H9 (cell line): ENCODE data around the gene ADAMTSL3. TPM values are rescaled to one million over a fixed set of nuclear protein-coding genes. Genes with fewer than 3 reads are reported as not detected.

Experiments
- DNase-seq: peaks from one replicate; pipeline ENCODE4 v3.0.0-alpha.2; 2017
- H2AFZ ChIP-seq: one replicate; pipeline ENCODE4 v1.6.1; 2013; ENCODE audit warnings: mild to moderate bottlenecking, low read length, control low read depth, moderate library complexity
- H2AK5ac ChIP-seq: 2 replicates; pipeline ENCODE4 v1.6.1; 2013; ENCODE audit warnings: low read length, control low read depth, mixed read lengths; ENCODE audit not compliant: insufficient read length
- H2BK120ac ChIP-seq: one replicate; pipeline ENCODE4 v1.6.1; 2013; ENCODE audit warnings: low read depth, mild to moderate bottlenecking, low read length, control low read depth, inconsistent platforms; ENCODE audit not compliant: poor library complexity, severe bottlenecking
- H2BK12ac ChIP-seq: 2 replicates; pipeline ENCODE4 v1.6.1; 2013; ENCODE audit warnings: low read length, control low read depth, mixed read lengths, low read depth; ENCODE audit not compliant: insufficient read length
- H2BK15ac ChIP-seq: 2 replicates; pipeline ENCODE4 v1.6.1; 2013; ENCODE audit warnings: low read depth, low read length, control low read depth
- H2BK20ac ChIP-seq: one replicate; pipeline ENCODE4 v1.6.1; 2013; ENCODE audit warnings: low read depth, mild to moderate bottlenecking, low read length, control low read depth, inconsistent platforms; ENCODE audit not compliant: poor library complexity, severe bottlenecking
- H2BK5ac ChIP-seq: 2 replicates; pipeline ENCODE4 v1.6.1; 2013; ENCODE audit warnings: low read length, control low read depth, mixed read lengths; ENCODE audit not compliant: insufficient read length
- H3K14ac ChIP-seq: 2 replicates; pipeline ENCODE4 v1.6.1; 2013; ENCODE audit warnings: low read length, control low read depth; ENCODE audit not compliant: insufficient read depth
- H3K18ac ChIP-seq: 2 replicates; pipeline ENCODE4 v1.6.1; 2013; ENCODE audit warnings: low read depth, mild to moderate bottlenecking, mixed read lengths, low read length, control low read depth; ENCODE audit not compliant: insufficient read length
- H3K23ac ChIP-seq: 2 replicates; pipeline ENCODE4 v1.6.1; 2013; ENCODE audit warnings: low read length, control low read depth, mixed read lengths, low read depth; ENCODE audit not compliant: insufficient read length
- H3K23me2 ChIP-seq: 2 replicates; pipeline ENCODE4 v1.6.1; 2013; ENCODE audit warnings: low read depth, mild to moderate bottlenecking, mixed read lengths, low read length, control low read depth; ENCODE audit not compliant: insufficient read length, poor library complexity, severe bottlenecking
- H3K27ac ChIP-seq: 2 replicates; pipeline ENCODE4 v1.5.1; 2013; ENCODE audit warnings: low read length, control low read depth, mixed read lengths, low read depth; ENCODE audit not compliant: insufficient read length
- H3K27me3 ChIP-seq: 2 replicates; pipeline ENCODE4 v1.6.1; 2013; ENCODE audit warnings: low read length, control low read depth, inconsistent platforms; ENCODE audit not compliant: insufficient read depth
- H3K4ac ChIP-seq: 2 replicates; pipeline ENCODE4 v1.6.1; 2013; ENCODE audit warnings: low read depth, mild to moderate bottlenecking, control low read depth, inconsistent platforms, low read length, moderate library complexity
- H3K4me1 ChIP-seq: 2 replicates; pipeline ENCODE4 v1.6.1; 2013; ENCODE audit warnings: low read length, control low read depth, inconsistent platforms; ENCODE audit not compliant: insufficient read depth
- H3K4me2 ChIP-seq: 2 replicates; pipeline ENCODE4 v1.6.1; 2013; ENCODE audit warnings: low read length, control low read depth, mixed read lengths; ENCODE audit not compliant: insufficient read length, insufficient read depth
- H3K56ac ChIP-seq: 2 replicates; pipeline ENCODE4 v1.6.1; 2013; ENCODE audit warnings: low read depth, mild to moderate bottlenecking, mixed read lengths, low read length, control low read depth; ENCODE audit not compliant: insufficient read length
- H3K79me1 ChIP-seq: 2 replicates; pipeline ENCODE4 v1.6.1; 2013; ENCODE audit warnings: low read depth, mild to moderate bottlenecking, moderate library complexity, low read length, control low read depth, inconsistent platforms; ENCODE audit not compliant: insufficient read depth, poor library complexity, severe bottlenecking
- H3K79me2 ChIP-seq: 2 replicates; pipeline ENCODE4 v1.6.1; 2013; ENCODE audit warnings: low read length, control low read depth, inconsistent platforms; ENCODE audit not compliant: insufficient read depth
- H3K9ac ChIP-seq: 2 replicates; pipeline ENCODE4 v1.6.1; 2013; ENCODE audit warnings: low read length, control low read depth, mixed read lengths; ENCODE audit not compliant: insufficient read length; ENCODE audit errors: extremely low read depth
- H3K9me3 ChIP-seq: one replicate; pipeline ENCODE4 v1.6.1; 2013; ENCODE audit warnings: low read depth, low read length, inconsistent platforms; ENCODE audit not compliant: control insufficient read depth
- H3T11ph ChIP-seq: one replicate; pipeline ENCODE4 v1.6.1; 2013; ENCODE audit warnings: mild to moderate bottlenecking, low read length, control low read depth, inconsistent platforms
- H4K20me1 ChIP-seq: one replicate; pipeline ENCODE4 v1.6.1; 2013; ENCODE audit not compliant: control insufficient read depth, insufficient read length, insufficient read depth
- H4K5ac ChIP-seq: 2 replicates; pipeline ENCODE4 v1.6.1; 2013; ENCODE audit warnings: low read depth, mild to moderate bottlenecking, mixed read lengths, low read length, control low read depth; ENCODE audit not compliant: insufficient read length
- H4K8ac ChIP-seq: replicated peaks from 2 replicates; pipeline ENCODE4 v1.6.1; 2013; ENCODE audit warnings: low read length, control low read depth, mixed read lengths, low read depth; ENCODE audit not compliant: insufficient read length
- H4K91ac ChIP-seq: 2 replicates; pipeline ENCODE4 v1.6.1; 2013; ENCODE audit warnings: low read depth, mild to moderate bottlenecking, moderate library complexity, mixed read lengths, low read length, control low read depth; ENCODE audit not compliant: insufficient read length
- H3K27ac Mint-ChIP-seq, 3 experiments: 2 replicates in 2 of 3; 3 replicates in 1 of 3; pipeline ENCODE4 v1.8.0; 2020 to 2021; ENCODE audit warnings: mixed read lengths in 3 of 3, mild to moderate bottlenecking in 1 of 3, moderate library complexity in 1 of 3
- H3K27me3 Mint-ChIP-seq: 2 replicates; pipeline ENCODE4 v1.8.0; 2021; ENCODE audit warnings: low read depth, mild to moderate bottlenecking, moderate library complexity, mixed read lengths
- H3K36me3 Mint-ChIP-seq, 3 experiments: 2 replicates in 2 of 3; 3 replicates in 1 of 3; pipeline ENCODE4 v1.8.0; 2020 to 2021; ENCODE audit warnings: low read depth in 3 of 3, mixed read lengths in 3 of 3; ENCODE audit not compliant: insufficient read depth in 1 of 3
- H3K4me1 Mint-ChIP-seq, 2 experiments: 2 replicates each; pipeline ENCODE4 v1.8.0; 2020; ENCODE audit warnings: mixed read lengths in 2 of 2
- H3K4me3 Mint-ChIP-seq, 2 experiments: 2 replicates in 1 of 2; 3 replicates in 1 of 2; pipeline ENCODE4 v1.8.0; 2020 to 2021; ENCODE audit warnings: mild to moderate bottlenecking in 2 of 2, mixed read lengths in 2 of 2, moderate library complexity in 1 of 2
- H3K9me3 Mint-ChIP-seq, 2 experiments: 2 replicates in 1 of 2; 3 replicates in 1 of 2; pipeline ENCODE4 v1.8.0; 2020; ENCODE audit warnings: mild to moderate bottlenecking in 2 of 2, mixed read lengths in 2 of 2, moderate library complexity in 1 of 2
- CTCF ChIP-seq: fragments of 200-600 bp; sonication (generic); conservative IDR thresholded peaks from 3 replicates; pipeline ENCODE4 v1.8.0; 2021; ENCODE audit warnings: antibody characterized with exemption, mild to moderate bottlenecking
- WGBS: extraction: QIAGEN DNeasy Blood & Tissue Kit; methylation state at CpG from one replicate; pipeline ENCODE4 v1.1.7; 2013; ENCODE audit warnings: missing lambda C conversion rate, low lambda C conversion rate, mixed read lengths; ENCODE audit not compliant: insufficient read length; ENCODE audit errors: extremely low coverage; 5-methylcytosine and 5-hydroxymethylcytosine counted together
- total RNA-seq: library from RNA; stranded (reverse); gene quantifications from 2 replicates; pipeline ENCODE4 v1.2.1, GENCODE V29; 2021

The ADAMTSL3 gene
- total RNA-seq, 1 experiment from 2014 or later, result 0.39 TPM

GRCh38 chr15:83830381-83830780 lies 176.5 kb downstream of the ADAMTSL3 start:
- no peaks in the 10 kb centered on the region for H3K79me2 ChIP-seq
- no CpG with 5 or more reads among the region's 4 CpGs for WGBS
- TF ChIP-seq CTCF, result no peak
- Mint-ChIP-seq H3K4me3 (no peak overlapping the region), H3K27me3 (no peaks in the 10 kb centered on the region; the same call in 1 of the 2 replicates), H3K4me1 (peaks cover 4 to 5% of the 10 kb centered on the region in 2 experiments; a peak in 3 of 4 replicates), H3K27ac (no peak overlapping the region), H3K9me3 (peaks cover 6 to 13% of the 10 kb centered on the region in 2 experiments; a peak in 3 of 5 replicates), H3K36me3 (peaks cover 0 to 8% (median 0%) of the 10 kb centered on the region in 3 experiments; a peak in 1 of 7 replicates)
- H3K56ac ChIP-seq, result no peak overlapping the region
- no peak overlapping the region for H3K23ac ChIP-seq
- H3K18ac ChIP-seq, result no peak overlapping the region
- DNase-seq, result no peak
- H4K91ac ChIP-seq, result no peak overlapping the region
- H2BK12ac ChIP-seq, result no peak overlapping the region
- no peaks in the 10 kb centered on the region for H3K4me1 ChIP-seq
- H3K23me2 ChIP-seq, result no peaks in the 10 kb centered on the region
- H3K9me3 ChIP-seq, result no peaks in the 10 kb centered on the region
- no peaks in the 10 kb centered on the region for H3K79me1 ChIP-seq
- H3T11ph ChIP-seq, result no peak overlapping the region
- H3K27me3 ChIP-seq, result no peaks in the 10 kb centered on the region
- H3K4ac ChIP-seq, result no peak overlapping the region
- H2BK5ac ChIP-seq, result no peak overlapping the region
- H2AK5ac ChIP-seq, result no peak overlapping the region
- no peak overlapping the region for H3K27ac ChIP-seq
- no peak overlapping the region for H3K4me2 ChIP-seq
- H3K14ac ChIP-seq, result no peak overlapping the region
- no peak overlapping the region for H3K9ac ChIP-seq
- no peak overlapping the region for H2BK15ac ChIP-seq
- H4K20me1 ChIP-seq, result no peaks in the 10 kb centered on the region
- no peak overlapping the region for H2BK120ac ChIP-seq
- H4K5ac ChIP-seq, result no peak overlapping the region
- H2BK20ac ChIP-seq, result no peak overlapping the region
- H2AFZ ChIP-seq, result no peak overlapping the region
- no peak overlapping the region for H4K8ac ChIP-seq
